HL-60 (cell line): ENCODE measurements around the gene BGLAP.

ENCODE experiments used
- CTCF ChIP-seq: IDR thresholded peaks from one replicate; pipeline ENCODE4 v1.5.1; 2011; ENCODE audit warnings: low read length, control low read depth, inconsistent platforms; ENCODE audit not compliant: insufficient read depth
- GABPA ChIP-seq: IDR thresholded peaks from 2 replicates; pipeline ENCODE4 v1.6.1; 2012; ENCODE audit warnings: low read depth
- POLR2AphosphoS5 ChIP-seq: IDR thresholded peaks from 2 replicates; pipeline ENCODE4 v1.6.1; 2012; ENCODE audit warnings: low read depth
- REST ChIP-seq: IDR thresholded peaks from 2 replicates; pipeline ENCODE4 v1.6.1; 2012; ENCODE audit warnings: low read depth; ENCODE audit not compliant: insufficient replicate concordance
- SPI1 ChIP-seq: IDR thresholded peaks from 2 replicates; pipeline ENCODE4 v1.6.1; 2012; ENCODE audit warnings: low read depth, mild to moderate bottlenecking, borderline replicate concordance

GRCh38 chr1:156283521-156283920 is 41.5 kb downstream of the BGLAP start:
- TF ChIP-seq CTCF: no peak
- TF ChIP-seq GABPA: no peak
- no peak for TF ChIP-seq POLR2AphosphoS5
- TF ChIP-seq REST: no peak
- no peak for TF ChIP-seq SPI1
